HL-60 (cell line): ENCODE results near the gene THAP7.

Source experiments
- POLR2AphosphoS5 ChIP-seq: IDR thresholded peaks from 2 replicates; pipeline ENCODE4 v1.6.1; 2012; ENCODE audit warnings: low read depth
- REST ChIP-seq: IDR thresholded peaks from 2 replicates; pipeline ENCODE4 v1.6.1; 2012; ENCODE audit warnings: low read depth; ENCODE audit not compliant: insufficient replicate concordance
- TF ChIP-seq, protein P1 (sequence below): IDR thresholded peaks from one replicate; pipeline ENCODE4 v1.5.1; 2011; ENCODE audit warnings: low read length, control low read depth, inconsistent platforms; ENCODE audit not compliant: insufficient read depth

- TF ChIP-seq, protein P1, sequence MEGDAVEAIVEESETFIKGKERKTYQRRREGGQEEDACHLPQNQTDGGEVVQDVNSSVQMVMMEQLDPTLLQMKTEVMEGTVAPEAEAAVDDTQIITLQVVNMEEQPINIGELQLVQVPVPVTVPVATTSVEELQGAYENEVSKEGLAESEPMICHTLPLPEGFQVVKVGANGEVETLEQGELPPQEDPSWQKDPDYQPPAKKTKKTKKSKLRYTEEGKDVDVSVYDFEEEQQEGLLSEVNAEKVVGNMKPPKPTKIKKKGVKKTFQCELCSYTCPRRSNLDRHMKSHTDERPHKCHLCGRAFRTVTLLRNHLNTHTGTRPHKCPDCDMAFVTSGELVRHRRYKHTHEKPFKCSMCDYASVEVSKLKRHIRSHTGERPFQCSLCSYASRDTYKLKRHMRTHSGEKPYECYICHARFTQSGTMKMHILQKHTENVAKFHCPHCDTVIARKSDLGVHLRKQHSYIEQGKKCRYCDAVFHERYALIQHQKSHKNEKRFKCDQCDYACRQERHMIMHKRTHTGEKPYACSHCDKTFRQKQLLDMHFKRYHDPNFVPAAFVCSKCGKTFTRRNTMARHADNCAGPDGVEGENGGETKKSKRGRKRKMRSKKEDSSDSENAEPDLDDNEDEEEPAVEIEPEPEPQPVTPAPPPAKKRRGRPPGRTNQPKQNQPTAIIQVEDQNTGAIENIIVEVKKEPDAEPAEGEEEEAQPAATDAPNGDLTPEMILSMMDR = no peak
- TF ChIP-seq POLR2AphosphoS5 (no peak), REST (no peak)
Observed at GRCh38 chr22:21051145-21051830, 49.4 kb upstream of the THAP7 start.
